ENCODE results near the gene LYSET. TPM values are rescaled to one million over a fixed set of nuclear protein-coding genes. Genes with fewer than 3 reads are reported as not detected.
A peak's percentile ranks its signal among the peaks of the same experiment; 100 is the strongest.

Gene LYSET
- total RNA-seq, 1 experiment from 2014 or later: 25.6 TPM

DNA sequence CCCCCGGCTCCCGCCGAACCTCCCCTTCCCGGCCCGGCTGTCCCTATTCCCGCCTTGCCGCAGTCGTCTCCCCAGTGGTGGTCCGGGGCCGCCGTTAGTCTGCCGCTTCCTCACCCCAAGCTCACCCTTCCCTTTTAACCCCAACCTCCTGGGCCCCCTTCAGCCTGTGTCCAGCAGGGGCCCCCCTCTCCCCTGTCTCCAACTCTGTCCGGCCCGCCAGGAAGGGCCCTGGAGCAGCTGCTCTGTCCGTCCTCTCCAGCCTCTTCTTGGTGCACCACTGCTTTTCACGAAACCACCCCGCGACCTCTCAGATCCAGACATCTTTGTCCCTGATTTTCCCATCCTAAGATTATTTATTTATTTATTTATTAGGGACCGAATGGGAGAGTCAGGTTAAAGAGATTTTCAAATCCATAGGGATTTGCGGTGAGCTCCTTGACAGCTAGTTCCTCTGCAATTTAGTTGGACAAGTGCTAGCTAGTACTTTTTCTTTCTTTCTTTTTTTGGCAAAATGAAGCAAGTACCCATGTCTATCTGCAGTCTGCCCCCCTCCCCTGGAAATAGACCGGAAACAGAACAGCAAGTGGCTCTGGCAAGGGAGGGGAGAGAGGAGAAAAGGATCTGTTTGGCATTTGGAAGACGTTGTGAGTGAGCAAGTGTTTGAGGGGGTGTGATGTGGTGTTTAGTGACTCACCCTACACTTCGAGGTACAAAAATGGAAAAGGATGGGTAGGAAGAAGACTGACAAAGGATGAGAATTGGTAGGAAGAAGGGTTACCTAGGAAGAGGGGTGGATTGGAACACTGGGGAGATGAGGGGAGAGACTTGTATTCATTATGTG is 22.6 kb downstream of the LYSET start:
- Mint-ChIP-seq H3K36me3 (peaks cover 13% of the 10 kb centered on the region), H3K4me3 (peak overlapping the region; percentile 99), H3K27me3 (ENCODE audit: low read depth) (no peaks in the 10 kb centered on the region), H3K4me1 (peaks cover 14% of the 10 kb centered on the region), H3K27ac (peak overlapping the region; percentile 47), H3K9me3 (no peaks in the 10 kb centered on the region)
- ATAC-seq (peak; percentile 71), DNase-seq (ENCODE audit: low spot score) (peak; percentile 68)
- ChIA-PET CTCF (interaction anchor here (0.5 to 3.3 kb wide), 44 partner anchors 9 to 699 kb away, joined by 3 to 34 read pairs (median 4); partner anchors contain the start of genes LYSET and MOAP1), POLR2A (interaction anchor here (1.0 to 2.5 kb wide), 4 partner anchors 10 to 127 kb away, joined by 4 to 23 read pairs (median 6); partner anchors contain the start of genes ITPK1, LYSET and MOAP1)
- no peak for TF ChIP-seq GABPB1 (CRISPR knock-in tag; IDR thresholded peaks at IDR 0.05)
- TF ChIP-seq ZNF263 (CRISPR knock-in tag; IDR thresholded peaks at IDR 0.05; ENCODE audit: low read depth): 0 out of 2 replicates have a peak, but pooled peaks have one; percentile 5
- 0 out of 2 replicates have a peak, but pooled peaks have one; percentile 3 for TF ChIP-seq MYBL2 (CRISPR knock-in tag; IDR thresholded peaks at IDR 0.05)
- TF ChIP-seq, protein P1, sequence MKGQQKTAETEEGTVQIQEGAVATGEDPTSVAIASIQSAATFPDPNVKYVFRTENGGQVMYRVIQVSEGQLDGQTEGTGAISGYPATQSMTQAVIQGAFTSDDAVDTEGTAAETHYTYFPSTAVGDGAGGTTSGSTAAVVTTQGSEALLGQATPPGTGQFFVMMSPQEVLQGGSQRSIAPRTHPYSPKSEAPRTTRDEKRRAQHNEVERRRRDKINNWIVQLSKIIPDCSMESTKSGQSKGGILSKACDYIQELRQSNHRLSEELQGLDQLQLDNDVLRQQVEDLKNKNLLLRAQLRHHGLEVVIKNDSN (CRISPR knock-in tag; IDR thresholded peaks at IDR 0.05): peak; percentile 56; the same call in 1 of the 2 replicates
- no peak; the same call in 1 of the 2 replicates for TF ChIP-seq JUN (CRISPR knock-in tag; IDR thresholded peaks at IDR 0.05)
- no peak; the same call in 1 of the 2 replicates for TF ChIP-seq CREB1 (CRISPR knock-in tag; IDR thresholded peaks at IDR 0.05)
- TF ChIP-seq NFE2L1 (CRISPR knock-in tag; IDR thresholded peaks at IDR 0.05): no peak; the same call in 1 of the 2 replicates
- no peak for TF ChIP-seq JAZF1 (CRISPR knock-in tag; IDR thresholded peaks at IDR 0.05)

DNA sequence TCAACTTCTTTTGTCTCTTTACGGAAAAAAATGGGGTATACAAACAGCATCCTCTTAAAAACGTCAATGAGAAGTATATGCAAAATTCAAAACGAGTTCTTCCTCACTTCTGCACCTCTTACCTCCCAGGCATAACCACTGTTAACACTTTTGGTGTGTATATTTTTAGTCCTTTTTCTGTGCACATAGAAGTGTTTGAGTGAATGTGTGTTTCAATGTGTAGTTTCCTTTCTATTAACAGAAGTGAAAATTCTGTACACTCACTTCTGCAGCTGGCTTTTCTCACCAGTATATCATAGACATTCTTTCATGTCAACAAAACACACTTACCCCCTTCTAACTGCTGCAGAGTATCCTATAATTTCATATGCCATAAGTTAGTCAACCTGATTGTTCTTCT is 27.3 kb downstream of the LYSET start:
- no peak for ATAC-seq
- TF ChIP-seq SMAD3 (CRISPR knock-in tag; IDR thresholded peaks at IDR 0.05; ENCODE audit: borderline replicate concordance) (no peak), GRHL2 (CRISPR knock-in tag; IDR thresholded peaks at IDR 0.05; ENCODE audit: insufficient replicate concordance, severe bottlenecking) (no peak), ZNF317 (CRISPR knock-in tag; IDR thresholded peaks at IDR 0.05; ENCODE audit: borderline replicate concordance, low read depth) (no peak), CREB1 (CRISPR knock-in tag; IDR thresholded peaks at IDR 0.05) (no peak)
- no peaks in the 10 kb centered on the region for H3K27me3 Mint-ChIP-seq (ENCODE audit: low read depth)
- no peak overlapping the region for H3K4me3 Mint-ChIP-seq
- H3K27ac Mint-ChIP-seq: no peak overlapping the region
- DNase-seq (ENCODE audit: low spot score): no peak
- H3K4me1 Mint-ChIP-seq: peaks cover 4% of the 10 kb centered on the region
- peaks cover 20% of the 10 kb centered on the region for H3K36me3 Mint-ChIP-seq
- ChIA-PET CTCF (interaction anchor here (0.5 kb wide), 1 partner anchor 329 kb away, joined by 4 read pairs; no protein-coding TSS in a partner anchor), POLR2A (no interaction called here)
- H3K9me3 Mint-ChIP-seq: no peaks in the 10 kb centered on the region

DNA sequence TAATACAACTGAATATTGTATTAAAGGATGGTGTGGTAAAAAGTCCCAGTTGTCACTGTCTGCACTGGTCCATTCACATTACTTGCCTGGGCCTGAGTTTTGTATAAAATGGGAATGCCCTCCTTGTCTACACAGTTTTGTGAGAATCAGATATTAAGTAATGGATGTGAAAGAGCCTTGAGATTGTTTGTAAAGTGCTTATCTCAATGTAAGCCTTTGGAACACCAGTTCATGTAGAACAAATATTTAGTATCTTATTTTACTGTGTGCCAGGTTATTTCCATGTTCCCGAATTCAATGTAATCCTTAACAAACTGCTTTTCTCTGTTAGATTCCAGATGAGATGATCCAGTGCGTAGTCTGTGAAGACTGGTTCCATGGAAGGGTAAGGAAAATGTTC is 29.5 kb downstream of the LYSET start:
- Mint-ChIP-seq H3K4me3 (no peak overlapping the region), H3K4me1 (no peaks in the 10 kb centered on the region), H3K27ac (no peak overlapping the region), H3K27me3 (ENCODE audit: low read depth) (no peaks in the 10 kb centered on the region), H3K9me3 (no peaks in the 10 kb centered on the region), H3K36me3 (peaks cover 29% of the 10 kb centered on the region)
- no peak for TF ChIP-seq NFATC4 (CRISPR knock-in tag; IDR thresholded peaks at IDR 0.05)
- TF ChIP-seq, protein P2, sequence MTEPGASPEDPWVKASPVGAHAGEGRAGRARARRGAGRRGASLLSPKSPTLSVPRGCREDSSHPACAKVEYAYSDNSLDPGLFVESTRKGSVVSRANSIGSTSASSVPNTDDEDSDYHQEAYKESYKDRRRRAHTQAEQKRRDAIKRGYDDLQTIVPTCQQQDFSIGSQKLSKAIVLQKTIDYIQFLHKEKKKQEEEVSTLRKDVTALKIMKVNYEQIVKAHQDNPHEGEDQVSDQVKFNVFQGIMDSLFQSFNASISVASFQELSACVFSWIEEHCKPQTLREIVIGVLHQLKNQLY (CRISPR knock-in tag; IDR thresholded peaks at IDR 0.05): no peak
- CTCF ChIA-PET: no interaction called here
- DNase-seq (ENCODE audit: low spot score) (no peak), ATAC-seq (no peak)
- POLR2A ChIA-PET: no interaction called here

DNA sequence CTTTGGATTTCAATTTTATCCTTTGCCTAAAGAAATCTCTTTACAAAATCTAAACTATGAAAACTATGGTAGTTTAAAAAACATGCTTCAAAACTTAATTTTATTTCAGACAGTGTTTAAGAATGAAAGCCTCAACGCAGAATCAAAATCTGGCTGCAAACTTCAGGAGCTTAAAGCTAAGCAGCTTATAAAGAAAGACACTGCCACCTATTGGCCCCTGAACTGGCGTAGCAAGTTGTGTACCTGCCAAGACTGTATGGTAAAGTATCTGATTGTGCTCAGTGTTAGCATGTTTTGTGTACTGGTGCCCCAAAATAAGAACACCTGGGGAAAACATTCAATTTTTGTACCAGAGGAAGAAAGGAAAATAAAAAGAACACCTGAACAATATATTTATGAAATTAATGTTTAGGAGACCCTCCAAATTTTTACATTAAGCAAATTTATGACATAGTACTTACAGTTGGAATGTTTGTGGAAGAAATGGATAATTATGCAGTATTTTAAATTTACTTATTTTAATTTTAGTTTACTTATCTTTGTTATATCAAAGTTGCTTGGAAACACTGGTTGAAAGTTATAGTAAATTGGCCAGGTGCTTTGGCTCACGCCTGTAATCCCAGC is 34.1 kb downstream of the LYSET start:
- ATAC-seq (peak; percentile 83; the same call in 1 of the 2 replicates), DNase-seq (ENCODE audit: low spot score) (peak; percentile 46)
- no peaks in the 10 kb centered on the region for H3K9me3 Mint-ChIP-seq
- H3K27ac Mint-ChIP-seq: no peak overlapping the region
- peaks cover 39% of the 10 kb centered on the region for H3K36me3 Mint-ChIP-seq
- H3K4me3 Mint-ChIP-seq: no peak overlapping the region
- H3K27me3 Mint-ChIP-seq (ENCODE audit: low read depth): no peaks in the 10 kb centered on the region
- POLR2A ChIA-PET: interaction anchor here (1.0 kb wide), 1 partner anchor 34 kb away, joined by 3 read pairs; the partner anchor contains the start of genes LYSET and MOAP1
- no peaks in the 10 kb centered on the region for H3K4me1 Mint-ChIP-seq
- CTCF ChIA-PET: interaction anchor here (0.6 to 1.3 kb wide), 22 partner anchors 12 to 532 kb away, joined by 3 to 32 read pairs (median 4); partner anchors contain the start of genes GON7, LYSET, MOAP1 and UBR7
- TF ChIP-seq, protein P3, sequence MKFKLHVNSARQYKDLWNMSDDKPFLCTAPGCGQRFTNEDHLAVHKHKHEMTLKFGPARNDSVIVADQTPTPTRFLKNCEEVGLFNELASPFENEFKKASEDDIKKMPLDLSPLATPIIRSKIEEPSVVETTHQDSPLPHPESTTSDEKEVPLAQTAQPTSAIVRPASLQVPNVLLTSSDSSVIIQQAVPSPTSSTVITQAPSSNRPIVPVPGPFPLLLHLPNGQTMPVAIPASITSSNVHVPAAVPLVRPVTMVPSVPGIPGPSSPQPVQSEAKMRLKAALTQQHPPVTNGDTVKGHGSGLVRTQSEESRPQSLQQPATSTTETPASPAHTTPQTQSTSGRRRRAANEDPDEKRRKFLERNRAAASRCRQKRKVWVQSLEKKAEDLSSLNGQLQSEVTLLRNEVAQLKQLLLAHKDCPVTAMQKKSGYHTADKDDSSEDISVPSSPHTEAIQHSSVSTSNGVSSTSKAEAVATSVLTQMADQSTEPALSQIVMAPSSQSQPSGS (CRISPR knock-in tag; IDR thresholded peaks at IDR 0.05; ENCODE audit: borderline replicate concordance, low read depth): no peak
- no peak for TF ChIP-seq NR3C1 (CRISPR knock-in tag; conservative IDR thresholded peaks at IDR 0.05; ENCODE audit: low read depth)
- TF ChIP-seq NR2C2 (CRISPR knock-in tag; IDR thresholded peaks at IDR 0.05): no peak
- no peak for TF ChIP-seq TP53 (CRISPR knock-in tag; IDR thresholded peaks at IDR 0.05)
- TF ChIP-seq NR1H2 (CRISPR knock-in tag; IDR thresholded peaks at IDR 0.05): no peak
- TF ChIP-seq, protein P4, sequence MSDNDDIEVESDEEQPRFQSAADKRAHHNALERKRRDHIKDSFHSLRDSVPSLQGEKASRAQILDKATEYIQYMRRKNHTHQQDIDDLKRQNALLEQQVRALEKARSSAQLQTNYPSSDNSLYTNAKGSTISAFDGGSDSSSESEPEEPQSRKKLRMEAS (CRISPR knock-in tag; IDR thresholded peaks at IDR 0.05): no peak
- TF ChIP-seq, protein P5, sequence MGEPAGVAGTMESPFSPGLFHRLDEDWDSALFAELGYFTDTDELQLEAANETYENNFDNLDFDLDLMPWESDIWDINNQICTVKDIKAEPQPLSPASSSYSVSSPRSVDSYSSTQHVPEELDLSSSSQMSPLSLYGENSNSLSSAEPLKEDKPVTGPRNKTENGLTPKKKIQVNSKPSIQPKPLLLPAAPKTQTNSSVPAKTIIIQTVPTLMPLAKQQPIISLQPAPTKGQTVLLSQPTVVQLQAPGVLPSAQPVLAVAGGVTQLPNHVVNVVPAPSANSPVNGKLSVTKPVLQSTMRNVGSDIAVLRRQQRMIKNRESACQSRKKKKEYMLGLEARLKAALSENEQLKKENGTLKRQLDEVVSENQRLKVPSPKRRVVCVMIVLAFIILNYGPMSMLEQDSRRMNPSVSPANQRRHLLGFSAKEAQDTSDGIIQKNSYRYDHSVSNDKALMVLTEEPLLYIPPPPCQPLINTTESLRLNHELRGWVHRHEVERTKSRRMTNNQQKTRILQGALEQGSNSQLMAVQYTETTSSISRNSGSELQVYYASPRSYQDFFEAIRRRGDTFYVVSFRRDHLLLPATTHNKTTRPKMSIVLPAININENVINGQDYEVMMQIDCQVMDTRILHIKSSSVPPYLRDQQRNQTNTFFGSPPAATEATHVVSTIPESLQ (CRISPR knock-in tag; IDR thresholded peaks at IDR 0.05): no peak
- no peak for TF ChIP-seq ETV6 (CRISPR knock-in tag; IDR thresholded peaks at IDR 0.05)
- TF ChIP-seq GRHL2 (CRISPR knock-in tag; IDR thresholded peaks at IDR 0.05; ENCODE audit: insufficient replicate concordance, severe bottlenecking): no peak

Measured in WTC11 (cell line).